HepG2 (cell line): ENCODE results near the gene LSM14B. TPM values are rescaled to one million over a fixed set of nuclear protein-coding genes. Genes with fewer than 3 reads are reported as not detected.

Source experiments
- ELF3 ChIP-seq: IDR thresholded peaks from 2 replicates; pipeline ENCODE4 v1.6.1; 2016; ENCODE audit warnings: missing genetic modification reagents, missing compliant biosample characterization
- GTF2F1 ChIP-seq: fragments of 150-350 bp; IDR thresholded peaks from 2 replicates; pipeline ENCODE4 v1.6.1; 2014; ENCODE audit warnings: low read length
- RXRB ChIP-seq: IDR thresholded peaks from 2 replicates; pipeline ENCODE4 v1.6.1; 2016; ENCODE audit warnings: borderline replicate concordance, missing genetic modification reagents, missing compliant biosample characterization
- ZNF782 ChIP-seq: sonication (generic); formaldehyde crosslinking; IDR thresholded peaks from 2 replicates; pipeline ENCODE4 v1.4.0; 2020; ENCODE audit warnings: missing genetic modification reagents, mild to moderate bottlenecking, borderline replicate concordance
- polyA plus RNA-seq, 8 experiments: library from polyadenylated mRNA; depleted of rRNA in 3 of 8; stranded (reverse) in 7 of 8; unstranded in 1 of 8; fragments of >200 nt; fragmentation: Illumina TruSeq in 4 of 8; extraction: Trizol in 4 of 8; gene quantifications; 2 replicates each; pipeline versions ENCODE4 v1.2.1 to v1.2.3, GENCODE V29; 2011 to 2016; ENCODE audit warnings: low read depth in 4 of 8, missing spikeins in 1 of 8, mixed read lengths in 1 of 8; ENCODE audit not compliant: insufficient read depth in 1 of 8
- total RNA-seq, 5 experiments: library from RNA; depleted of rRNA; stranded (reverse); fragments of >200 nt; fragmentation: Illumina TruSeq; extraction: Trizol; gene quantifications; 2 replicates each; pipeline ENCODE4 v1.2.3, GENCODE V29; 2016; ENCODE audit warnings: low read depth in 1 of 5
- TF ChIP-seq, protein P1 (sequence below): sonication (generic); formaldehyde crosslinking; IDR thresholded peaks from 2 replicates; pipeline ENCODE4 v1.9.0; 2021; ENCODE audit warnings: mild to moderate bottlenecking, missing genetic modification reagents
- TF ChIP-seq, protein P2 (sequence below): sonication (generic); formaldehyde crosslinking; IDR thresholded peaks from 2 replicates; pipeline ENCODE4 v1.5.0; 2020; ENCODE audit warnings: missing genetic modification reagents
- TF ChIP-seq, protein P3 (sequence below): sonication (generic); formaldehyde crosslinking; IDR thresholded peaks from 2 replicates; pipeline ENCODE4 v1.5.0; 2020; ENCODE audit warnings: missing genetic modification reagents
- TF ChIP-seq, protein P4 (sequence below): sonication (generic); formaldehyde crosslinking; IDR thresholded peaks from 2 replicates; pipeline ENCODE4 v1.5.1; 2020; ENCODE audit warnings: missing genetic modification reagents, mild to moderate bottlenecking, borderline replicate concordance
- TF ChIP-seq, protein P5 (sequence below): sonication (generic); formaldehyde crosslinking; IDR thresholded peaks from 2 replicates; pipeline ENCODE4 v1.4.0; 2020; ENCODE audit warnings: missing genetic modification reagents
- TF ChIP-seq, protein P6 (sequence below): sonication (generic); formaldehyde crosslinking; IDR thresholded peaks from 2 replicates; pipeline ENCODE4 v1.8.1; 2023; ENCODE audit warnings: mild to moderate bottlenecking, inconsistent platforms, moderate library complexity, missing genetic modification reagents, borderline replicate concordance

LSM14B gene
- total and polyA plus RNA-seq, 2 of the 13 experiments (the other 11 are each of a cell fraction or from before 2014, with no cell fraction given): 43.3 to 79.2 TPM

DNA sequence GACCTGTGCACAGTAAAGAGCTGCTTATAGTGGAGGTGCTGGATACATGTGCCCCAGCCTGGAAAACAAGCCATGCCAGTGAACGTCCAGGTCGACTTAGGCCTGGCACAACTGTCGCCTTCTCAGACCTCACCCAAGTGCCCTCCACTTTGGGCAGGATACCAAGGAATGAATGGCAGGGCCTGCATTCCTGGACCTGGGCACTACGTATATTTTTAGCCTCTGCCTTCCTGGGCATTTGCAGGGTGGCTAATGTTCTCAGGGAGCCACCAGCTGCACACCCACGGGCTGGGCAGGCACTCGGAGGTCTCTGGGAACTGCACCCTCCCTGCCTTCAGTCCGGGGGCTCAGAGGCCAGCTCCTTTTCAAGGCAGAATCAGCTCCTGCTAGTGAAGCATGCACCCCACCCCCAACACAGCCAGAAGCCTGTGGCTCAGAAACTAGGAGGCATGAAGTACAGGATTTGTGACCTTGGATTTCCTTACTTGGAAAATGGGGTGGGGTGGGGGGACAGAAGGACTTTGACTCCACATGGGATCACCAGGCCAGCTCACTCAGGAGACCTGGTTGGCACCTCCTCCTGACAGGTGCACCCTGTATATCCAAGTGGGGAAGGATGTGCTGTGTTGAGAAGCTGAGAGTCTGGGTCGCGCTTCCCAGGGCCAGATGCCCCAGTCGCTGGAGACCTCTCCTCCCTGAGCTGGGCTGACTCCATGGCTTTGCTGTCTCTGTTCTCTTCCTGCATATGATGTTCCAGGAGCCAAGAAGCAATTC is 2.5 kb upstream of the LSM14B start (continued):
- TF ChIP-seq, protein P1, sequence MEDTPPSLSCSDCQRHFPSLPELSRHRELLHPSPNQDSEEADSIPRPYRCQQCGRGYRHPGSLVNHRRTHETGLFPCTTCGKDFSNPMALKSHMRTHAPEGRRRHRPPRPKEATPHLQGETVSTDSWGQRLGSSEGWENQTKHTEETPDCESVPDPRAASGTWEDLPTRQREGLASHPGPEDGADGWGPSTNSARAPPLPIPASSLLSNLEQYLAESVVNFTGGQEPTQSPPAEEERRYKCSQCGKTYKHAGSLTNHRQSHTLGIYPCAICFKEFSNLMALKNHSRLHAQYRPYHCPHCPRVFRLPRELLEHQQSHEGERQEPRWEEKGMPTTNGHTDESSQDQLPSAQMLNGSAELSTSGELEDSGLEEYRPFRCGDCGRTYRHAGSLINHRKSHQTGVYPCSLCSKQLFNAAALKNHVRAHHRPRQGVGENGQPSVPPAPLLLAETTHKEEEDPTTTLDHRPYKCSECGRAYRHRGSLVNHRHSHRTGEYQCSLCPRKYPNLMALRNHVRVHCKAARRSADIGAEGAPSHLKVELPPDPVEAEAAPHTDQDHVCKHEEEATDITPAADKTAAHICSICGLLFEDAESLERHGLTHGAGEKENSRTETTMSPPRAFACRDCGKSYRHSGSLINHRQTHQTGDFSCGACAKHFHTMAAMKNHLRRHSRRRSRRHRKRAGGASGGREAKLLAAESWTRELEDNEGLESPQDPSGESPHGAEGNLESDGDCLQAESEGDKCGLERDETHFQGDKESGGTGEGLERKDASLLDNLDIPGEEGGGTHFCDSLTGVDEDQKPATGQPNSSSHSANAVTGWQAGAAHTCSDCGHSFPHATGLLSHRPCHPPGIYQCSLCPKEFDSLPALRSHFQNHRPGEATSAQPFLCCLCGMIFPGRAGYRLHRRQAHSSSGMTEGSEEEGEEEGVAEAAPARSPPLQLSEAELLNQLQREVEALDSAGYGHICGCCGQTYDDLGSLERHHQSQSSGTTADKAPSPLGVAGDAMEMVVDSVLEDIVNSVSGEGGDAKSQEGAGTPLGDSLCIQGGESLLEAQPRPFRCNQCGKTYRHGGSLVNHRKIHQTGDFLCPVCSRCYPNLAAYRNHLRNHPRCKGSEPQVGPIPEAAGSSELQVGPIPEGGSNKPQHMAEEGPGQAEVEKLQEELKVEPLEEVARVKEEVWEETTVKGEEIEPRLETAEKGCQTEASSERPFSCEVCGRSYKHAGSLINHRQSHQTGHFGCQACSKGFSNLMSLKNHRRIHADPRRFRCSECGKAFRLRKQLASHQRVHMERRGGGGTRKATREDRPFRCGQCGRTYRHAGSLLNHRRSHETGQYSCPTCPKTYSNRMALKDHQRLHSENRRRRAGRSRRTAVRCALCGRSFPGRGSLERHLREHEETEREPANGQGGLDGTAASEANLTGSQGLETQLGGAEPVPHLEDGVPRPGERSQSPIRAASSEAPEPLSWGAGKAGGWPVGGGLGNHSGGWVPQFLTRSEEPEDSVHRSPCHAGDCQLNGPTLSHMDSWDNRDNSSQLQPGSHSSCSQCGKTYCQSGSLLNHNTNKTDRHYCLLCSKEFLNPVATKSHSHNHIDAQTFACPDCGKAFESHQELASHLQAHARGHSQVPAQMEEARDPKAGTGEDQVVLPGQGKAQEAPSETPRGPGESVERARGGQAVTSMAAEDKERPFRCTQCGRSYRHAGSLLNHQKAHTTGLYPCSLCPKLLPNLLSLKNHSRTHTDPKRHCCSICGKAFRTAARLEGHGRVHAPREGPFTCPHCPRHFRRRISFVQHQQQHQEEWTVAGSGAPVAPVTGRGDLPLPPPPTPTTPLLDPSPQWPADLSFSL (CRISPR knock-in tag): no peak
- TF ChIP-seq GTF2F1 (0 out of 2 replicates have a peak, but pooled peaks have one; percentile 35), ZNF782 (CRISPR knock-in tag) (peak; percentile 35; the same call in 1 of the 2 replicates), ELF3 (CRISPR knock-in tag) (peak; percentile 43; the same call in 1 of the 2 replicates), RXRB (CRISPR knock-in tag) (peak; percentile 75)
- TF ChIP-seq, protein P2, sequence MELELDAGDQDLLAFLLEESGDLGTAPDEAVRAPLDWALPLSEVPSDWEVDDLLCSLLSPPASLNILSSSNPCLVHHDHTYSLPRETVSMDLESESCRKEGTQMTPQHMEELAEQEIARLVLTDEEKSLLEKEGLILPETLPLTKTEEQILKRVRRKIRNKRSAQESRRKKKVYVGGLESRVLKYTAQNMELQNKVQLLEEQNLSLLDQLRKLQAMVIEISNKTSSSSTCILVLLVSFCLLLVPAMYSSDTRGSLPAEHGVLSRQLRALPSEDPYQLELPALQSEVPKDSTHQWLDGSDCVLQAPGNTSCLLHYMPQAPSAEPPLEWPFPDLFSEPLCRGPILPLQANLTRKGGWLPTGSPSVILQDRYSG (CRISPR knock-in tag): no peak
- TF ChIP-seq, protein P3, sequence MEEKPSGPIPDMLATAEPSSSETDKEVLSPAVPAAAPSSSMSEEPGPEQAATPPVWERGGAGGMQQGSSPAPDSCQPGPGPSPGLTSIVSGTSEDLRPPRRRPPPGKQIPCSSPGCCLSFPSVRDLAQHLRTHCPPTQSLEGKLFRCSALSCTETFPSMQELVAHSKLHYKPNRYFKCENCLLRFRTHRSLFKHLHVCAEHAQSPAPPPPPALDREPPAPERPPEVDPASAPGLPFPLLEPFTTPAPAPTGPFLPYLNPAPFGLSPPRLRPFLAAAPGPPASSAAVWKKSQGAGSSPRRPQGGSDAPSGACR (CRISPR knock-in tag): 0 out of 2 replicates have a peak, but pooled peaks have one; percentile 76
- TF ChIP-seq, protein P4, sequence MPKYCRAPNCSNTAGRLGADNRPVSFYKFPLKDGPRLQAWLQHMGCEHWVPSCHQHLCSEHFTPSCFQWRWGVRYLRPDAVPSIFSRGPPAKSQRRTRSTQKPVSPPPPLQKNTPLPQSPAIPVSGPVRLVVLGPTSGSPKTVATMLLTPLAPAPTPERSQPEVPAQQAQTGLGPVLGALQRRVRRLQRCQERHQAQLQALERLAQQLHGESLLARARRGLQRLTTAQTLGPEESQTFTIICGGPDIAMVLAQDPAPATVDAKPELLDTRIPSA: no peak
- TF ChIP-seq, protein P5, sequence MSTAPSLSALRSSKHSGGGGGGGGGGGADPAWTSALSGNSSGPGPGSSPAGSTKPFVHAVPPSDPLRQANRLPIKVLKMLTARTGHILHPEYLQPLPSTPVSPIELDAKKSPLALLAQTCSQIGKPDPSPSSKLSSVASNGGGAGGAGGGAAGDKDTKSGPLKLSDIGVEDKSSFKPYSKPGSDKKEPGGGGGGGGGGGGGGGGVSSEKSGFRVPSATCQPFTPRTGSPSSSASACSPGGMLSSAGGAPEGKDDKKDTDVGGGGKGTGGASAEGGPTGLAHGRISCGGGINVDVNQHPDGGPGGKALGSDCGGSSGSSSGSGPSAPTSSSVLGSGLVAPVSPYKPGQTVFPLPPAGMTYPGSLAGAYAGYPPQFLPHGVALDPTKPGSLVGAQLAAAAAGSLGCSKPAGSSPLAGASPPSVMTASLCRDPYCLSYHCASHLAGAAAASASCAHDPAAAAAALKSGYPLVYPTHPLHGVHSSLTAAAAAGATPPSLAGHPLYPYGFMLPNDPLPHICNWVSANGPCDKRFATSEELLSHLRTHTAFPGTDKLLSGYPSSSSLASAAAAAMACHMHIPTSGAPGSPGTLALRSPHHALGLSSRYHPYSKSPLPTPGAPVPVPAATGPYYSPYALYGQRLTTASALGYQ (CRISPR knock-in tag): no peak
- TF ChIP-seq, protein P6, sequence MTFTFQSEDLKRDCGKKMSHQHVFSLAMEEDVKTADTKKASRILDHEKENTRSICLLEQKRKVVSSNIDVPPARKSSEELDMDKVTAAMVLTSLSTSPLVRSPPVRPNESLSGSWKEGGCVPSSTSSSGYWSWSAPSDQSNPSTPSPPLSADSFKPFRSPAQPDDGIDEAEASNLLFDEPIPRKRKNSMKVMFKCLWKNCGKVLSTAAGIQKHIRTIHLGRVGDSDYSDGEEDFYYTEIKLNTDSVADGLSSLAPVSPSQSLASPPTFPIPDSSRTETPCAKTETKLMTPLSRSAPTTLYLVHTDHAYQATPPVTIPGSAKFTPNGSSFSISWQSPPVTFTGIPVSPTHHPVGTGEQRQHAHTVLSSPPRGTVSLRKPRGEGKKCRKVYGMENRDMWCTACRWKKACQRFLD (CRISPR knock-in tag): no peak
